Bone marrow (tissue), 2 donors: ENCODE measurements around the gene ZNF521.

Experiments
- DNase-seq, 2 donors: peaks; one replicate each; lab custom pipeline; 2025; lab: John Stamatoyannopoulos, UW

ZNF521 gene

GRCh38 chr18:25125680-25126079, 226.3 kb downstream of the ZNF521 start:
- DNase-seq = no peak

- DNase-seq = no peak
Measured at GRCh38 chr18:25123438-25124232, 228.3 kb downstream of the ZNF521 start.

DNA sequence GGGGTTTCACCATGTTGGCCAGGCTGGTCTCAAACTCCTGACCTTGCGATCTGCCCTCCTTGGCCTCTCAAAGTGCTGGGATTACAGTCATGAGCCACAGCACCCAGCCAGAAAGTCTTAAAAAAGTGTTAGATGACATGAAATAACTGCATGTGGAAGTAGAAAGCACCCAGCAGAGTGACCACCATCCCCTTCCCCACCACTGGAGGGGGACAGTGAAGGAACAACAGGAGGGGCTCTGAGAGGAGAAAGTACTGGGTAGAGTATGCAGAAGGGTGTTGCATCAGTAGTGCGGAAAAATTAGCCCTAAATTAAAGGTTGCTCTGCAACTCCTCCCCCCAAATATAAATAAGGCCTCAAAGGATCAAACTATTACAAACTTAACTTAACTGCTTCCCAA, 230.5 kb downstream of the ZNF521 start:
- no peak for DNase-seq

GRCh38 chr18:25113566-25113965, 238.4 kb downstream of the ZNF521 start:
- DNase-seq = no peak

DNA sequence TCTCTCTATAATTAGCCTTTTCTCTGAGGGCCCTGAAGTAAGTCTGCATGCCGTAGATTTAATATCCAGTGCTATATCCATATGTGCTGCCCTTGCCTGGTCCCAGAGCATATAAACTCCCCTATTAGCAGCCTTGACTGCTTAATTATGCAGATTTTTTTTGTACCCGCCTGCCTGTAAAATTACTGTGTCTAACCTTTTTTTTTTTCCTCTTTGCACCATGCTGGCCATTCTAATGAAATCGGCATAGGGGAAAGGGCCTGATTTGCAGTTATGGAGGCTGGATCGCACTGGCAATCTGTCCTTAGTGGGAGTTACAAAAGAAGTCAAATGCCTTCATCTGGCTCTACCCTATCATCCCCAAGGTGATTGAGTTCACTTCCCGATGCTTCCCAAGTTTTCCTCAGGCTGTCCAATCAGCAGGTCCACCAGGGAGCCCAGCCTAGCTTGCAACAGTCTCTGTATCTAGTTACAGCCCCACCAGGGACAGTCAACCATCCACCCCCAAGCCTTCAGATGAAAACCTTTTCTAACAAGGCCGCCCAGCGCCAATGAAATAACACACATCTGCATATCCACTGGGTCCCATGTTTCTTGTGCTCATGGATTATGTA, 239.0 kb downstream of the ZNF521 start:
- DNase-seq = no peak

DNA sequence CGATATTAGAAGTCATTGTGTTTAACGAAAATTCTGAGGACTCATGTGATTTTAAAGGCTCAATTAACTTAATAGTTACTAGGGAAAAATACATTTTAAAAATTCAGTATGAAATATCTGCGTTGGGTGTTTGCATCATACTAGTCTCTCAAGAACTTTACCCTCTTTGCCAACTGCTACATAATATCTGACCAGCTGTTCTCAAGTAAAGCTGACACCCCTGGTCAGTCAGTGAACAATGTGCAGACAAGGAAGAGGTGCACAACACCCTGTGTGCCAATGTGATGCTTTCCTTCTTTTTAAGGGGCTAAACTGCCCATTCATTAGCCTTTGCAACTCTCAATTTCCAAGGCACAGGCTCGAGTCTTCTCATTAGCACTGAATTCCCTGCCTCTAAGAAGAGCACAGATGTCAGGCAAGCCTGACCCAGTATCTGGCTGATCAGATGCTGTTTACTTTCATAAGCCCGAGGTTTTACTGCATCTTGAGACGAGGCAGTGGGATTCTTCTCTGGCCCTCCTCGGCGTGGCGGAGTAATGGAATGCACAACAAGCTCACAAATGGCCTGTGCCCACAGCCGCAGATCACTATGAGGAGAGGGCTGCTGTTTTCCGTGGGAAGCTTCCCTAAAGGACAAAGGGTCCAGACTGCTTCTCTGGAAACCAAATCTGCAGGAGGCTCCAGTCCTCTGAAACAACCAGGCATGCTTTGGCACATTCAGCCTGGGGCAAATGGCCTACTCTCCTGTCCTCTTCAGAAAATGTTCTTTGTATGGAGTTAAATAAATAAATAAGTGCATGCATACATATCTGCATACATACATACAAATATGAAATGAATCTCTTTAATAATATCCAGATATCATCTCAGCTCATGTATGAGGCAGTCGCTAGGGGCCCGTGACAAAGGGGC, 240.3 kb downstream of the ZNF521 start:
- DNase-seq = no peak

GRCh38 chr18:25109484-25109883, 242.5 kb downstream of the ZNF521 start:
- DNase-seq = no peak

DNA sequence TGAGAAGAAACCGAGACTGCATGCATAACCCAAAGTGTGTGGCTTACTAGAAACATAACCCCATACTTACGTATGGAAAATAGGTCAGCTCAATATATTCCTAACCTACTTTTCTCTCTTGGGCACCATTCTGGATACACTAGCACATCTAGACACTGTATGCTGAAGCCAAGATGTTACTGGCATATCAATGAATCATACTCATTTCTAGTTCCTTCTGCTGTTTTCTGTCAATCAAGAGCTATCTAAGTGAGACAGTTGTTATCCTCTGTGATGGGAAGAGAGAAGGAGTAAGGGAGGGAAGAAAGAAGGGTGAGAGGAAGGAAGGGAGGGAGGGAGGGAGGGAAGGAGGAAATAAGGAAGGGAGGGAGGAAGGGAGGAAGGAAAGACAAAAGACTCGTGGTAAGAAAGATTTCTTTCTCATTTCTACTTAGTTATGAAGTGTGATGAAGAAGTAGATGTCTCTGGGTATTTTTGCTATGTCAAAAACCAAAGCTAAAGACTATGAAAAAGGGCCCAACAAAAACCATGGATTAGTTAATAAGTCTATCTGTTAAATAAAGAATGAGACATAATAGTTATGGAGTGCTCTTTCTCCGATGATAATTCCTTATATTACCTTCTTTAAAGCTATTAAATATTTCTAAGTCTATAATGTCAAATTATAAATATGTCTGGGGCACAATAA, 248.4 kb downstream of the ZNF521 start:
- peak in 1 of 2 donors; percentile 37 for DNase-seq

DNA sequence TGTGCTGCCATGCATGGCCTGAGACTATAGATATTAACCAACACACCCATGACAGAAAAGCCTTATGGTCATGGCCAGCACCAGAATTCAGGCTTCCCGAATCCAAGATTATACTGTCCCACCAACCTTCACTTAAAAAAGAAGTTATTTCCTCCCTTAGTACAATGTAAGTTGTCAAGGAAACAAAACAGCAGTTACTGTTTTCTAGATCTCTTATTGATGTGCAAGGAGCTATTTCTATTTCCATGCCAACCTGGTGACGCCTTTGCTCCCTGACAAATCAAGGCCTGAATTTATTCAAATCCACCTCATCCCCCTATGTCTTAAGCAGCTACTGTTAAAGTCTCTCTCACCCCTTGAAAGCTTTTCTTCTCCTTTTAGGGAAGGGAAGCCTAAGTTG, 249.3 kb downstream of the ZNF521 start:
- DNase-seq = no peak

- no peak for DNase-seq
Measured at GRCh38 chr18:25100418-25100817, 251.5 kb downstream of the ZNF521 start.

DNA sequence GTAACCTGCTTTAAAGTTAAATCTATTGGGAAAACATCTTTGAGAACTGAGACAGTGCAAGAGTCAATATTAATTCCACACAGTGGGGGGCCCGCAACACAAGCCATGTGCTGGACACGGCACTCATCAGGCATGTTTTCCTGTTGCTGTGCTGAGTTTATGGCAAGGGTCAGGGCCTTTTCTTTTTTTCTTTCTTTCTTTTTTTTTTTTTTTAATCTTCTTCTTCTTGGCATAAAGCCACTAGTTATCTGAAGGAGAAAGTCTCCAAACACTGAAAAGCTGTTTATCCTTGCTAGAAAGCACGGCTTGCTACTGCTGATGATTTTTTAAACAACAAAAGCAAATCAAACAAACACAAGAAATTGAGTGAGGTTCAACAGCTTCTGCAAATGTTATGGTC, 252.1 kb downstream of the ZNF521 start:
- no peak for DNase-seq

GRCh38 chr18:25097569-25098056, 254.4 kb downstream of the ZNF521 start:
- DNase-seq = peak in 1 of 2 donors; percentile 62

DNA sequence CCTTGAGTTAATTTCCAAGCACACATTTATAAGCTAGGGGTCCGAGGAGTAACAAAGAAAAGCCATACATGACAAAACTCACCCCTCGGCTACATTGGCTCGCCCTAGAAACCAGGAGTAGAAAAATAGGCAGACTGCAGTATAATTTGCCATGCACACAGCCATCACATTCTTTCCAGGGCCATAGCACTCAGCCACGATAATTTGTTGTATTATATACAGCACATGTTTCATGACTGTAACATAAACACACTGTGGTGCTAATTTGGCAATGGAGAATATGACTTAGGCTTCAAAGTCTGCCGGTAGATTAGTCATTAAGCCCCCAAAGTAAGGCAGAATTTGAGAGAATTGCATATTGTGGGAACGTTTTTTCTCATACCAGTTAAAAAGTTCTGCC, 254.9 kb downstream of the ZNF521 start:
- DNase-seq = no peak

DNA sequence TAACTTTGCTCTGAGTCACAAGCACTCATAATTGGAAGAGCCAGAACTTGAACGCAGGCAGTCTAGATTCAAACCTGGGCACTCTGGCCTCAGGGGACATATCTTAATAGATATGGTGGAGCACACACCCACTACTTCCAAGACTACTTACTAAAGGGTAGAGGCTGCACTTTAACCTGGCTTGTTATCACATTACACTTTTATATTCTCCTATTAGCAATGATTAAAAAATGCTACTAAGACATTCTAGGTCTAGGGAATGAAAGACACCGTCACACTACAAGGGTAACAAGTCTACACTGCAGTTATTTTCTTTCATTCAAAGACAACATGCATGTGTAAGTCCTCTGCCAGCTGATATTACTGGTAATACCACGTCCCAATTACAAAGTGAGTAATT, 258.8 kb downstream of the ZNF521 start:
- DNase-seq = no peak

GRCh38 chr18:25089470-25089869, 262.5 kb downstream of the ZNF521 start:
- no peak for DNase-seq

DNA sequence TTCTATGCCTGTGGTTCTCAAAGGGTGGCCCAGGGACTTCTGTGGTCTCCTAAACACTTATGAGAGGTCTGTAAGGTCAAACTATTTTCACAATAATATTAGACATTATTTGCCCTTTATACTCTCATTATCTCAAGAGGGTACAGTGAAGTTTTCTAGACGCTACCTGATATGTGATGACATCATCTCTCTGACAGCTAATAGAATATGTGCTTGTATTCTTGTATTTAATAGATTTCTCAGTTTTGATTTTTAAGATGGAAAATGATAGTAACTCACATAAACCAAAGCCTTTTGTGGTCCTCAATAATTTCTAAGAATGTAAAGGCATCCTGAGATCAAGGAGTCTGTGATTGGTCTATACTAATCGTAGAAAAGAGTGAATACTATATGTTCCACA, 265.1 kb downstream of the ZNF521 start:
- no peak for DNase-seq

- no peak for DNase-seq
Measured at GRCh38 chr18:25081001-25081400, 271.0 kb downstream of the ZNF521 start.

DNA sequence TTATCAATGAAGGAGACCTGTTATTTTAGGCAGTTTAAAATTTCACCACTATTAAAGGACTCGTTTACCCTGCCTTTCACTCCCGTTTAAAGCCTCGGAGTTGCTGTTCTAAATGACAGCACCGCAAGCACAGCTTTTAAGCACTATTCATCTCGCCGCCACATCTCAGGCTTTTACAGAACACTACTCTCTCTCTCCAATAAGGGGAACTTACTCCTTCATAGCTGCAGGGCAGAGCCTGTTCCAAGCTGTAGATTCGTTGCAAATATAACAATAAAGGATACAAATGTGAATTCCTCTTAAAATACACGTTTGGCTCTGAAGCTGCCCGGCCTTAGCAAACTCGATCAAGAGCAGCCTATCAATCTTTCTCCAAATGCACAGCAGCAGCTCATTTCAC, 271.8 kb downstream of the ZNF521 start:
- no peak for DNase-seq

DNA sequence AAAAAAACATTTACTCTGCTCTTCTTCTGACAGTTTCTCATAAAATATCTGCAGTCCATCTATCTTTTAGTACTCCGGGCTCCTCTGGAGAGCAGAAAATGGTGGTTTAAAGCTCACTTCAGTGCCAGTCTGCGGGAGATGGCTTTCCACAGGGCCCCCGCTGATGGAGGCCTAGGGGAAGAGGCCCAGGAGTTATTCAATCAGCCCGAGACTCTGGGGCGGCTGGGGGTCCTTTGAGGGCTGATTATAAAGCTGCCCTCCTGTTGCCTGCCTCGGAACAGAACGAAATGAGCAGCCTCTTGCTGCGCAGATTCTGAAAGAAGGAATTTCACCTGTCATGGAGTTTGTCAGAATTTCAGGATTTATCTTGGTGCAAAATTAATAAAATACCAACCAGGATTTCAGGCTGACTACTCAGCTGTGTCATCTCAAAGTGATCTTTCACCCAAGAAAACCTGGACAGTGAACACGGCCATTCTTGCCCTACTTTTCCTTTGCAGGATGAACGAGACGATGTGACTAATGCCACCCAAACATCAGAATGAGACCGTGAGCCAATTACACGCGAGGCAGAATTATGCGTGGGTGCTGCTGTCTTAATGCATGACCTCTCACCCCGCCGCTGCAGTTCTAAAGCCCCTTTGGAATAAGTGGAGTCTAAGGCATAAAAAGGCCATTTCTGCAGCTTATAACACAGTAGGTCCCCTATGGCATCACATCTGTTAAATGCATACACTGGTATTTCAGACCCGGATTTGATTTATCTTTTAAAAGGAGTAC, 273.8 kb downstream of the ZNF521 start:
- DNase-seq = no peak

DNA sequence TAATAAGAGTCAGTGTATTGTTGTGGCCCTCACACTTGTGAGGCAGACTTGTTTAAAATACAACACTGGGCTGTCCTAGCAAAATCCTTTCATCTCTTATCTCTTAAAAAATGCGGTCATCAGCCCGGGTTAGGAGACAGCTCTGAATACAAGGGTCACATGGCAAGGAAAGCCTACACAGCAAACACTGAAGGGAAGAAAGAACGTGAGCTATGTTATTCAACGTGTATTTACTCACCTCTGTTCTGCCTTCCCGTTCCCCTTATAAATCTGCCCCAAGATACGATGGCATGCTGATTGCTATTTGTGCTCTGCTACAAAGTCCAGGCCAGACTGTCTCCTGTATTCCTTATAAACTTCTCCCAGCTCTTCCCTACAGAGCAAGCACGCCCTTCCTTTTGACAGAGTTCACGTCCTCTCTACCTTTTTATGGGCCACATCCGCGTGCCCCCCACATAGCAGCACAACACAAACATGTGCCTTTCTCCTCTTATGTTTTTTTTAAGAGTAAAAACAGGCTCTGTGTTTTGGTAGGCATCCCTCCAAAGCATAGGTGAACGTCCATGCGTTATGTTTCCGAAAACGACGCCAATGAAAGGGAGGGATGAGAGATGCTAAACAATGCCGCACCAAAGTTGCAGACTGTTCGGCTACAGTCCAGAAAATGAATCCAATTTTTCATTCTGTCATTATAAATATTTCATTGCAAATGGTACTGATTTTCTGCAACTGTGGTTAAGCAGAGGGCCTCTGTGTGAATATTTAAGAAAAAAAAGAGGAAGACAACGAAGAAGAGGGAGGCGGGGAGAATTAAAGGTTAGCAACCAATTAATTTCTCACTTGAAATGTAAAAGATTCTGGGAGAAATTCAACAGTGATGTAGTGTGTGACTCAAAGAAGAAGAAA, 274.7 kb downstream of the ZNF521 start:
- DNase-seq = no peak
